Head of caudate nucleus (tissue), 42 donors: ENCODE measurements around the gene KLK10.
"Not testable (repeated sequence)": the region's sequence is repeated elsewhere in the genome, so short reads cannot be mapped to it uniquely, and the experiment has no call there.

Source experiments
- DNase-seq, 42 donors: peaks; one replicate each; pipeline versions ENCODE4 v3.0.0 to v3.0.0-alpha.2; 2020 to 2021; ENCODE audit warnings: mixed read lengths in 7 of 42
- intact Hi-C: fragments of 100-400 bp; cut with DNase I; formaldehyde crosslinking; loops from one replicate; pipeline ENCODE4 v1.15.0; 2022

KLK10 gene

GRCh38 chr19:51007488-51007887 lies 12.0 kb downstream of the KLK10 start:
- no peak for DNase-seq
- intact Hi-C loops, result no loop called here

GRCh38 chr19:51006406-51006805 lies 13.1 kb downstream of the KLK10 start:
- intact Hi-C loops, result no loop called here

GRCh38 chr19:51005248-51005647 lies 14.3 kb downstream of the KLK10 start:
- intact Hi-C loops, result no loop called here
- no peak for DNase-seq

More at GRCh38 chr19:51006406-51006805, 13.1 kb downstream of the KLK10 start:
- DNase-seq, result no peak

GRCh38 chr19:51003316-51003715 lies 16.2 kb downstream of the KLK10 start:
- no peak for DNase-seq
- intact Hi-C loops, result no loop called here

- DNase-seq, result peak in 1 of 42 donors; percentile 5
- intact Hi-C loops, result no loop called here
Observed at GRCh38 chr19:51002542-51003311, 16.8 kb downstream of the KLK10 start.

DNA sequence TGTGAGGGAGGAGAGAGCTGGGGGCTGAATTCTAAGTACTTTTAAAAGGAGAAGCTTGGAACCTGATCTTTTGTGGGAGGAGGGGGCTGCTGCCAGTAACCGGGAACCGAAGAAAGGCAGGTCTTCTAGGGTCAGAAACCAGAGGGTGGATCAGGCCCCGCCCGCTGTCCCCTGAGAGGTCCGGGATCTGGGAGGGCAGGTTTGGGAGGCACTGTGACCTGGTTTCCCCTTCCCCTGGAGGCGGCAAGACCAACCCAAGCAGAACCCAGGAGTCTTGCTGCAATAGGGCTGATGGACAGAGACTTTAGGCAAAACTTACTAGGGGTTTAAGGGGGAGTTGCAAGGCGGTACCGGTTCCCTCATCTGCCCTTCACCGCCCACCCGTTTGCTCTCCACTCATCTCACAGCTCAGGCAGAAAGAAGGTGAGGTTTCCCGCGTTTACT lies 17.4 kb downstream of the KLK10 start:
- intact Hi-C loops, result no loop called here
- DNase-seq, result no peak

DNA sequence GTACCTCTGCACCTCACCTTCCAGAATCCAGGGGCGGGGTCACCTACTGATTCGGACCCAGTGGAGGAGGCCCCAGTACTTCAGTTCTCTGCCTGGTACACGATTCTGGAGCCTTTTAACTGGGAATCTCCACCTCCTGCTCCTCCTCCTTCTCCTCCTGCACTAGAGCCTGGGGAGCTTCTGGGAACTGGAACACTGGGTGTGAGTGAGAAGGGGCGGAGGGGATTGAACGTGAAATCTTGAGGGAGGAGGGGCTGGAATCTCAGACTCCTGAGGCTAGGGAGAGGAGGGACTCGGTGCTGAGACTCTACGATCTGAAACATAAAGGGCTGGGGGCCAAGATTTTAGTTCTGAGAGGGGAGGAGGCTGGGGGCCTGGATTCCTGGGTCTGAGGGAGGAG lies 18.0 kb downstream of the KLK10 start, which contains the start of gene KLK8:
KLK8 (minus strand) TSS at position 90 of the 400 bp plus-strand sequence. CDS start 437 bp downstream, outside the sequence.
- DNase-seq, result no peak
- intact Hi-C loops, result no loop called here

- no peak for DNase-seq
- intact Hi-C loops, result no loop called here
Observed at GRCh38 chr19:51000981-51001380, 18.5 kb downstream of the KLK10 start.

DNA sequence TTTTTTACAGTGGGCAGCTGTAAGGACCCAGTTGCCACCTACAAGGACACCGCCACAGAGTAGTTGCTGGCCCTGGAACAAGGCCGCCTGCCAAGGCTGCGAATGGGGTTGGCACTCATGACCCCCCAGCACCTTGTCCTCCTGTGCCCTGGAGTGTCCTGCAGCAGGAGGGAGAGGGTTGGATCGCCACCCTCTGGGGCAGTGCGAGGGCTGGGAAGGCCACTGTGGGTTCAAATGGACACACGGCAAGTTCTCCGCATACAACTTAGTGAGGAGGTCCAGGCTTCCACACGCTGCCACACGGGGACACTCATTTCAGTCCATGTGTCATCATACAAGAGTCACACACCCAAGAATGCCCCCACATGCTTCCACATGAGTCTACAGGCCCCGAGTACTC lies 19.1 kb downstream of the KLK10 start:
- intact Hi-C loops, result no loop called here
- no peak for DNase-seq

DNA sequence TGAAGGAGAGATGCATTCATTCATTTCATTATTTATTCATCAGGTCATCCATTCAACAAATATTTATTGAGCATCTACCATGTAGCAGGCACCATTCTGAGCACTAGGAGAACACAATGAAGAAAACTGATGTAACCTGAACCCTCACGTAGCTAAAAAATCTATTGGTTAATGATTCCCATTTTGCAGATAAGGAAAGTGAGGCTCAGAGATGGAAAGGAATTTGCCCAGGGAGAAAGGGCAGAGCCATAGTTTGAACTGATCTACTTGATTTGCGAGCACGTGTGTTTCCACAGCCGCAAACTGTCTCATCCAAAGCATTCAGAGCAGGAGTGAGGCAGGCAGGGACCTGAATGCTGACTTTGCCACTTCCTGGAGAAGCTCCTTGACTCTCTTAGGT lies 20.8 kb downstream of the KLK10 start:
- DNase-seq, result no peak
- intact Hi-C loops, result no loop called here

DNA sequence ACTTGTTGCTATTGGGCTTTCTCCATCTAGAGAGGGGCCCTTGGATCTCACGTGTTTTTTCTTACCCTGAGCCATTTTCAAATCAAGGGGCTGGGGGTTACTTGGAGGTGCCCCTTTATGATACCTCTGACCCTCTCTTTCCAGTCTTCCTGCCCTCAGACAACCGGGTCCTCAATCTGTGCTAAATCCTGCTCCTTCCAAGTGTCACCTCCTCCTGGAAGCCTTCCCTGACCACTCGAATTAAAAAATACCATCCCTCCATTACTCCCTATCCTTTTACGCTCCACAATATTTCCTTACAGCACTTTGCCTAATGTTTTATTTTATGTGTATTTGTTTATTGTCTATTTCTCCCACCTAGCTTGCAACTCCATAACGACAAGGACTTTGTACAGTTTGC lies 21.4 kb downstream of the KLK10 start:
- DNase-seq, result no peak
- intact Hi-C loops, result no loop called here

DNA sequence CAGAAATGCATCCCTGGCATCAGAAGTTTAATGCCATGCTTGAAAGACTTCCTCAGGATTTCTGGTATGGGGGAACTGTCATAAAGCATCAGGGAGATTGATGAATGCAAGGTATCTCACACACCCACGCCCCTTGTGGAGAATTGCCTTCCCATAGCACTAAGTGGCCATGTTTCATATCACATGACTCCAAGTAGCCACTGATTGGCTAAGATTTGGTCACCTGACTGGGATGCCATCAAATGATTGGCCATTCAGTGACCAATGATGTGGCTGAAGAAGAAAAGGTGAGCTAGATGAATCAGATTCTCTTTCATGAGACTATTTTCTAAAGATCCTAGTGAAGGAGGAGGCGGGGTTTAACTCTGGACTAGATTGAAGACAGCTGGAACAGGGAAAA lies 25.4 kb downstream of the KLK10 start:
- DNase-seq, result no peak
- intact Hi-C loops, result no loop called here

DNA sequence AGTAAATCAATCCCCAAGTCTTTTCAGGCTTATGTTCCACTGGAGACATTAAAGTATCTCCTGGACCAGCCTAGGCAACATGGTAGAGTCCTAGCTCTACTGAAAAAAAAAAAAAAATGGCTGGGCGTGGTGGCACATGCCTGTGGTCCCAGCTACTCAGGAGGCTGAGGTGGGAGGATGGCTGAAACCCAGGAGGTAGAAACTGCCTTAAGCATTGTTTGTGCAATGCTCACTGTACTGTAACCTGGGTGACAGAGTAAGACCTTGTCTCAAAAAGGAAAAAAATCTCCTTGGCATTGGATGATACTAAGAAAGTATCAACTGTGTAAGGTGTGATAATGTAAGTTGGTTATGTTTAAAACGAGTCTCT lies 26.9 kb downstream of the KLK10 start:
- intact Hi-C loops, result no loop called here
- no peak for DNase-seq

- intact Hi-C loops, DNase-seq: not testable (repeated sequence)
Observed at GRCh38 chr19:50984416-50984815, 35.1 kb downstream of the KLK10 start.

- intact Hi-C loops, result no loop called here
Observed at GRCh38 chr19:50983625-50984292, 35.8 kb downstream of the KLK10 start, which contains the start of gene KLK7. KLK7 (minus strand) TSS chr19:50983917; CDS start chr19:50982399, 1,518 bp downstream.

DNA sequence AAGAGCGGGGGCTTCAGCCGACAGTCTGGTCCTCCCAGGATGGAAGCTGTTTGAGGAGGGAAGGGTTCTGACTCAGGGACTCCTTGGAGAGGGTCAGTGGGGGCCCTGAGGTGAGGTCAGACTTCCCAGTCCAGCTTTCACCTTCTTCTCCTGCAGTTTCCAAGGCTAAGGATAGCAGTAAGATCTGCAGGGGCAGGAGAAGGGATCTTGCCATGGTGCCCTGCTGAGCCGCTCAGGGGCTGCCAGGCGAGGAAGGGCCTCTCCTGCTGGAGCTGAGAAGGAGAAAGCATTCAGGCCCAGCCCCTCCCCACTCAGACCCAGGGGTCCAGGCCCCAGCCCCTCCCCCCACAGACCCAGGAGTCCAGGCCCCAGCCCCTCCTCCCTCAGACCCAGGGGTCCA lies 37.3 kb downstream of the KLK10 start:
- intact Hi-C loops, result no loop called here
- DNase-seq, result no peak

More at GRCh38 chr19:50983625-50984292, 35.8 kb downstream of the KLK10 start, which contains the start of gene KLK7:
- no peak for DNase-seq

GRCh38 chr19:50981587-50982146 lies 37.8 kb downstream of the KLK10 start:
- intact Hi-C loops, result no loop called here
- no peak for DNase-seq

GRCh38 chr19:50980208-50980607 lies 39.3 kb downstream of the KLK10 start:
- intact Hi-C loops, result no loop called here
- DNase-seq, result no peak

- intact Hi-C loops, result no loop called here
- DNase-seq, result no peak
Observed at GRCh38 chr19:50979758-50980157, 39.8 kb downstream of the KLK10 start.

- intact Hi-C loops, result no loop called here
- DNase-seq, result no peak
Observed at GRCh38 chr19:50978772-50979390, 40.6 kb downstream of the KLK10 start.
